NT2/D1 (cell line): ENCODE results near the gene ZNF326.

Experiments
- SUZ12 ChIP-seq: IDR thresholded peaks from 2 replicates; pipeline ENCODE4 v1.6.1; 2011; ENCODE audit not compliant: insufficient read length, insufficient read depth; ENCODE audit errors: extremely low read depth
- YY1 ChIP-seq: IDR thresholded peaks from 2 replicates; pipeline ENCODE4 v1.6.1; 2011; ENCODE audit not compliant: insufficient read length, insufficient read depth
- ZNF274 ChIP-seq: IDR thresholded peaks from 2 replicates; pipeline ENCODE4 v1.6.1; 2011; ENCODE audit warnings: mild to moderate bottlenecking, low read depth, low read length

GRCh38 chr1:89955311-89956205, 39.4 kb upstream of the ZNF326 start:
- TF ChIP-seq YY1, result no peak
- TF ChIP-seq ZNF274, result no peak
- TF ChIP-seq SUZ12, result no peak
